Bronchial epithelial cell (primary cell): ENCODE data around the gene ZNF503. TPM values are rescaled to one million over a fixed set of nuclear protein-coding genes. Genes with fewer than 3 reads are reported as not detected.

Source experiments
- DNase-seq: peaks from one replicate; pipeline ENCODE4 v3.0.0-alpha.2; 2010; ENCODE audit warnings: low read depth
- FAIRE-seq: peaks from 2 replicates; lab custom pipeline; 2011; peaks lifted over from hg19 to GRCh38; lab: Jason Lieb, UNC
- H3K27me3 ChIP-seq: 2 replicates; pipeline ENCODE4 v1.5.1; 2011; ENCODE audit warnings: low read length; ENCODE audit not compliant: control insufficient read depth, insufficient read depth
- H3K36me3 ChIP-seq: 2 replicates; pipeline ENCODE4 v1.5.1; 2011; ENCODE audit warnings: low read length; ENCODE audit not compliant: control insufficient read depth, insufficient read depth
- H3K4me3 ChIP-seq: 2 replicates; pipeline ENCODE4 v1.5.1; 2011; ENCODE audit warnings: mild to moderate bottlenecking, low read depth, low read length, control low read depth
- total RNA-seq: library from RNA; depleted of rRNA; stranded (reverse); fragments of >200 nt; gene quantifications from 2 replicates; pipeline ENCODE4 v1.2.1, GENCODE V29; 2014
- TF ChIP-seq, protein P1 (sequence below): IDR thresholded peaks from 2 replicates; pipeline ENCODE4 v1.5.1; 2011; ENCODE audit warnings: mild to moderate bottlenecking, moderate library complexity, low read length, control low read depth, inconsistent platforms; ENCODE audit not compliant: insufficient read depth, severe bottlenecking

The ZNF503 gene
- total RNA-seq, 1 donor from 2014 or later, result 2.1 TPM

DNA sequence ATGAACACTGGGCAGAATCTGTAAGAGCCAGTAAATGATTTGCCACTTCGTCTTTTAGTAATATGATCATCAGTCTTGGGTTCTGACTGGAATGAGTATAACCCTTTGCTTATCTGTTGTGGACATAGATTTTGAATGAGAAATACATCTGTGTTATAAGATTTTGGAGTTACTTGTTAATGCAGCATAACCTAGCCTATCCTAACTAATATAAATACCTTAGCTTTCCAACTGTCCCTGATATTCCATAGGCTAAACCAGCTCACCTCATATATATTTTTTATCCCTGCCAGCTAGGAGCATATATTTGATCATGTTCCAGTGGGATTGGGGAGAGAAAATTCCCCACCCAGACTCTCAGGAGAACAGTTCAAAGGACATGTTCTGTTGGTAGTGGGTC, 44.9 kb upstream of the ZNF503 start:
- TF ChIP-seq, protein P1, sequence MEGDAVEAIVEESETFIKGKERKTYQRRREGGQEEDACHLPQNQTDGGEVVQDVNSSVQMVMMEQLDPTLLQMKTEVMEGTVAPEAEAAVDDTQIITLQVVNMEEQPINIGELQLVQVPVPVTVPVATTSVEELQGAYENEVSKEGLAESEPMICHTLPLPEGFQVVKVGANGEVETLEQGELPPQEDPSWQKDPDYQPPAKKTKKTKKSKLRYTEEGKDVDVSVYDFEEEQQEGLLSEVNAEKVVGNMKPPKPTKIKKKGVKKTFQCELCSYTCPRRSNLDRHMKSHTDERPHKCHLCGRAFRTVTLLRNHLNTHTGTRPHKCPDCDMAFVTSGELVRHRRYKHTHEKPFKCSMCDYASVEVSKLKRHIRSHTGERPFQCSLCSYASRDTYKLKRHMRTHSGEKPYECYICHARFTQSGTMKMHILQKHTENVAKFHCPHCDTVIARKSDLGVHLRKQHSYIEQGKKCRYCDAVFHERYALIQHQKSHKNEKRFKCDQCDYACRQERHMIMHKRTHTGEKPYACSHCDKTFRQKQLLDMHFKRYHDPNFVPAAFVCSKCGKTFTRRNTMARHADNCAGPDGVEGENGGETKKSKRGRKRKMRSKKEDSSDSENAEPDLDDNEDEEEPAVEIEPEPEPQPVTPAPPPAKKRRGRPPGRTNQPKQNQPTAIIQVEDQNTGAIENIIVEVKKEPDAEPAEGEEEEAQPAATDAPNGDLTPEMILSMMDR, result no peak
- H3K36me3 ChIP-seq, result no peaks in the 10 kb centered on the region
- DNase-seq (no peak), FAIRE-seq (no peak)
- no peak overlapping the region for H3K4me3 ChIP-seq
- H3K27me3 ChIP-seq, result no peaks in the 10 kb centered on the region

GRCh38 chr10:75444781-75445386, 43.3 kb upstream of the ZNF503 start:
- H3K4me3 ChIP-seq, result no peak overlapping the region
- H3K27me3 ChIP-seq, result no peaks in the 10 kb centered on the region
- TF ChIP-seq, protein P1, result no peak
- FAIRE-seq, result no peak
- peak; percentile 21 for DNase-seq
- H3K36me3 ChIP-seq, result no peaks in the 10 kb centered on the region

- no peak for FAIRE-seq
- TF ChIP-seq, protein P1, result no peak
- H3K4me3 ChIP-seq, result no peak overlapping the region
- DNase-seq, result no peak
- H3K27me3 ChIP-seq, result no peaks in the 10 kb centered on the region
- no peaks in the 10 kb centered on the region for H3K36me3 ChIP-seq
These were observed 41.8 kb upstream of the ZNF503 start for GRCh38 chr10:75443362-75443761.

DNA sequence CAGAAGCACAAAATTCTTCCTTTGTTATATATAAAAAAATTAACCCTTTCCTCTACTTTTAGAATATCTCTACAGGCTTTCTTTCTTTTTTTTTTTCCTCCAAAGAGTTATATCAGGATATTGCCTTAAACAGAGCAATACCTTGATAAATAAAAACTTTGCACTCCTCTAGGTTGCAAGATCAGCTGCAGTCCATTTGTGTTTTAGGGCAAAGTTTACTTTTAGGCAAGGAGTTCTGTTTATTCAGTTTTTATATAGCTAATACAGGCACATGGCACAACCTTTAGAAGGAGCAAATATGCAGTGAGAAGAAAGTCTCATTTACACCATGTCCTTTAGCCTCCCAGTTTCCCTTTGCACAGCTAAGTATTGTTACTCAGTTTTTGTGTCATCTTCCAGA, 40.1 kb upstream of the ZNF503 start:
- FAIRE-seq, result no peak
- TF ChIP-seq, protein P1, result no peak
- H3K27me3 ChIP-seq, result no peaks in the 10 kb centered on the region

DNA sequence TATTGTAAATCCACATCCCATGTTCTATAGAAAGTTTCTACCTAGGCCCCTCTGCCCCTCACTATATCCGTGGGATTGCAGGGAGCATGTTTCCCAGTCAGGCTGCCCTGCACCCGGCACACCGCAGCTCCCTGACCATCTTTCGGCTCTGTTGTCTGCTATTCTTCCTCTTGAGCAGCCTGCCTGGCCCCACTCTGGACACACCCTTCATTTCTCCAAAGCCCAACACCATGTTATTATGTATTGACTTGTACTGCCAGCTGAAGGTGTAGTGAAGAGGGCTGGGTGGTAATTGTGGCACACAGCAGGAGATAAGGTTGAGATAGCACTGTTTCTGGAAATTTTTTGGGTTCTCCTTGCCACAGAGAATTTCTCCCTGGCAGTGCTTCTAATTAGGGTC, 39.6 kb upstream of the ZNF503 start:
- no peak for DNase-seq
- TF ChIP-seq, protein P1, result no peak
- Histone ChIP-seq H3K4me3 (no peak overlapping the region), H3K36me3 (no peaks in the 10 kb centered on the region), H3K27me3 (no peaks in the 10 kb centered on the region)
- FAIRE-seq, result no peak

More for the DNA sequence above, 40.1 kb upstream of the ZNF503 start:
- DNase-seq, result no peak
- H3K4me3 ChIP-seq, result no peak overlapping the region
- H3K36me3 ChIP-seq, result no peaks in the 10 kb centered on the region

DNA sequence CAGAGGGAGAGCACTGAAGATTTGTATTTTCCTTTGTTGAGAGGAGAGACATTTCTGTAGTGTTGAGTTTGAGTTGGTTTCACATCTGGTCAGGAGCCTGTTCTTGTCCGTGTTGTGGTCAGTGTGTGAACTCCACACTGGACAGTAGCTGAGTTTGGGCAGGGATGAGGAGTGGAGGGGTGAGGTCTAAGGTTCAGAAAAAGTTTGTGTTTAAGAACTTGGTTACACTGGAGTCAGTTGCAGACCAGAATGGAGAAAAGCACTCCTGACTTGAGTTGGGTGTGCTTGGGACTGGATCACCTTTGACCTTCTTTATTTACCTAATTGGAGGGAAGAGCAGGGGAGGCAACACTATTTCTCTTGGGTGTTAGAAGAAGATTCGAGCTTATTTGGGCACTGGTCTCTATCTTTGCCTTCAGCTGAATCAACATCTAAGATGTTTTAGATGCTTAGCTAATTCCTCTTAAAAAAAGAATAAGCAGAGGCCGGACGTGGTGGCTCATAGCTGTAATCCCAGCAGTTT, 38.8 kb upstream of the ZNF503 start:
- FAIRE-seq (no peak), DNase-seq (no peak)
- Histone ChIP-seq H3K4me3 (no peak overlapping the region), H3K27me3 (no peaks in the 10 kb centered on the region), H3K36me3 (no peaks in the 10 kb centered on the region)
- TF ChIP-seq, protein P1, result no peak
